ENCODE measurements around the gene FAM221A. TPM values are rescaled to one million over a fixed set of nuclear protein-coding genes. Genes with fewer than 3 reads are reported as not detected.

FAM221A gene
- total and polyA plus RNA-seq, 9 of the 15 experiments (the other 6 are each of a cell fraction or from before 2014, with no cell fraction given), result not detected

DNA sequence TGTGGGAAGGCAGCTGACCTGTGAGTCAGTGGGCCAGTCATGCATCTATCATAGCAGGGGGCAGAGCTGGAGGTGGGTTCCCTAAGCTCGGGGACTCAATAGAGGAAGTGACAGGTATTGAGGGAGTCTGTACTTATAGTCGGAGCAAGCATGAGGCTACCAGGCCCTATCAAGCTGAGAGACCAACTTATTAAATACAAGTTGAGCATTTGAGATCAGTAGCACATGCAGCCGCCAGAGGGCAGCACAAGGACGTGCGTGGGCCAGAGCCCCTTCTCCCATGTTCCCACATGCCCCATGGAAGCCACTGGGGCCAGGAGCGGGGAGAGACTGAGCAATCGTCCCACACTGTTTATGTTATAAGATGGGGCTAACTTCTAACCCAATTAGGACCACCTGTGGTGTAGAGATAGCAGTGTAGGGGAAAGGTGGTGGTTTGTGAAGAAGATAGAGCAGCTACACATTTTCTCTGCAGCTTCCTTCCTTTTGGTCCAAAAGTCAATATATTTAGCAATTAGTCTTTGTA lies 17.0 kb downstream of the FAM221A start (continued):
- no peak for TF ChIP-seq HLTF (IDR thresholded peaks at IDR 0.05)
- TF ChIP-seq EHMT2 (IDR thresholded peaks at IDR 0.05), result 0 out of 2 replicates have a peak, but pooled peaks have one; percentile 62
- TF ChIP-seq EP300 (IDR thresholded peaks at IDR 0.05; ENCODE audit: low read length), result peak; percentile 17; the same call in 1 of the 2 replicates
- TF ChIP-seq, protein P1, sequence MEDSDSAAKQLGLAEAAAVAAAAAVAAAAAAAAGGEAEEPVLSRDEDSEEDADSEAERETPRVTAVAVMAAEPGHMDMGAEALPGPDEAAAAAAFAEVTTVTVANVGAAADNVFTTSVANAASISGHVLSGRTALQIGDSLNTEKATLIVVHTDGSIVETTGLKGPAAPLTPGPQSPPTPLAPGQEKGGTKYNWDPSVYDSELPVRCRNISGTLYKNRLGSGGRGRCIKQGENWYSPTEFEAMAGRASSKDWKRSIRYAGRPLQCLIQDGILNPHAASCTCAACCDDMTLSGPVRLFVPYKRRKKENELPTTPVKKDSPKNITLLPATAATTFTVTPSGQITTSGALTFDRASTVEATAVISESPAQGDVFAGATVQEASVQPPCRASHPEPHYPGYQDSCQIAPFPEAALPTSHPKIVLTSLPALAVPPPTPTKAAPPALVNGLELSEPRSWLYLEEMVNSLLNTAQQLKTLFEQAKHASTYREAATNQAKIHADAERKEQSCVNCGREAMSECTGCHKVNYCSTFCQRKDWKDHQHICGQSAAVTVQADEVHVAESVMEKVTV (CRISPR knock-in tag; IDR thresholded peaks at IDR 0.05), result peak; percentile 65
- TF ChIP-seq SMAD4 (CRISPR knock-in tag; conservative IDR thresholded peaks at IDR 0.05), result 0 out of 2 replicates have a peak, but pooled peaks have one; percentile 21
- TF ChIP-seq ZNF695 (CRISPR knock-in tag; IDR thresholded peaks at IDR 0.05), result no peak
- TF ChIP-seq ZNF444 (CRISPR knock-in tag; IDR thresholded peaks at IDR 0.05), result no peak
- no peak for TF ChIP-seq PHF21A (IDR thresholded peaks at IDR 0.05; ENCODE audit: borderline replicate concordance, low read depth)
- no peak for TF ChIP-seq SMARCB1 (IDR thresholded peaks at IDR 0.05; ENCODE audit: insufficient read length, low read depth)
- TF ChIP-seq NR1H2 (CRISPR knock-in tag; IDR thresholded peaks at IDR 0.05), result no peak
- no peak for TF ChIP-seq MCM5 (IDR thresholded peaks at IDR 0.05; ENCODE audit: low read depth)
- TF ChIP-seq JUND (IDR thresholded peaks at IDR 0.05; ENCODE audit: borderline replicate concordance, low read depth, low read length), result peak; percentile 41; the same call in 1 of the 2 replicates
- no peak; the same call in 2 of the 3 replicates for TF ChIP-seq JUND (tag; IDR thresholded peaks at IDR 0.05; ENCODE audit: borderline replicate concordance, low read depth, low read length)
- TF ChIP-seq, protein P2, sequence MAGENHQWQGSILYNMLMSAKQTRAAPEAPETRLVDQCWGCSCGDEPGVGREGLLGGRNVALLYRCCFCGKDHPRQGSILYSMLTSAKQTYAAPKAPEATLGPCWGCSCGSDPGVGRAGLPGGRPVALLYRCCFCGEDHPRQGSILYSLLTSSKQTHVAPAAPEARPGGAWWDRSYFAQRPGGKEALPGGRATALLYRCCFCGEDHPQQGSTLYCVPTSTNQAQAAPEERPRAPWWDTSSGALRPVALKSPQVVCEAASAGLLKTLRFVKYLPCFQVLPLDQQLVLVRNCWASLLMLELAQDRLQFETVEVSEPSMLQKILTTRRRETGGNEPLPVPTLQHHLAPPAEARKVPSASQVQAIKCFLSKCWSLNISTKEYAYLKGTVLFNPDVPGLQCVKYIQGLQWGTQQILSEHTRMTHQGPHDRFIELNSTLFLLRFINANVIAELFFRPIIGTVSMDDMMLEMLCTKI (IDR thresholded peaks at IDR 0.05; ENCODE audit: partially characterized antibody), result no peak
- TF ChIP-seq GABPA (tag; conservative IDR thresholded peaks at IDR 0.05; ENCODE audit: low read depth), result no peak
- TF ChIP-seq STAT5B (CRISPR knock-in tag; IDR thresholded peaks at IDR 0.05), result no peak
- TF ChIP-seq, protein P3, sequence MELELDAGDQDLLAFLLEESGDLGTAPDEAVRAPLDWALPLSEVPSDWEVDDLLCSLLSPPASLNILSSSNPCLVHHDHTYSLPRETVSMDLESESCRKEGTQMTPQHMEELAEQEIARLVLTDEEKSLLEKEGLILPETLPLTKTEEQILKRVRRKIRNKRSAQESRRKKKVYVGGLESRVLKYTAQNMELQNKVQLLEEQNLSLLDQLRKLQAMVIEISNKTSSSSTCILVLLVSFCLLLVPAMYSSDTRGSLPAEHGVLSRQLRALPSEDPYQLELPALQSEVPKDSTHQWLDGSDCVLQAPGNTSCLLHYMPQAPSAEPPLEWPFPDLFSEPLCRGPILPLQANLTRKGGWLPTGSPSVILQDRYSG (tag; conservative IDR thresholded peaks at IDR 0.05; ENCODE audit: low read depth), result no peak
- no peak for TF ChIP-seq RFX7 (CRISPR knock-in tag; IDR thresholded peaks at IDR 0.05)
- TF ChIP-seq, protein P4, sequence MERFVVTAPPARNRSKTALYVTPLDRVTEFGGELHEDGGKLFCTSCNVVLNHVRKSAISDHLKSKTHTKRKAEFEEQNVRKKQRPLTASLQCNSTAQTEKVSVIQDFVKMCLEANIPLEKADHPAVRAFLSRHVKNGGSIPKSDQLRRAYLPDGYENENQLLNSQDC (CRISPR knock-in tag; IDR thresholded peaks at IDR 0.05), result no peak
- no peak for TF ChIP-seq PHF8 (IDR thresholded peaks at IDR 0.05; ENCODE audit: borderline replicate concordance, low read length)
- no peak for TF ChIP-seq HNRNPUL1 (IDR thresholded peaks at IDR 0.05; ENCODE audit: low read length)
- TF ChIP-seq, protein P5, sequence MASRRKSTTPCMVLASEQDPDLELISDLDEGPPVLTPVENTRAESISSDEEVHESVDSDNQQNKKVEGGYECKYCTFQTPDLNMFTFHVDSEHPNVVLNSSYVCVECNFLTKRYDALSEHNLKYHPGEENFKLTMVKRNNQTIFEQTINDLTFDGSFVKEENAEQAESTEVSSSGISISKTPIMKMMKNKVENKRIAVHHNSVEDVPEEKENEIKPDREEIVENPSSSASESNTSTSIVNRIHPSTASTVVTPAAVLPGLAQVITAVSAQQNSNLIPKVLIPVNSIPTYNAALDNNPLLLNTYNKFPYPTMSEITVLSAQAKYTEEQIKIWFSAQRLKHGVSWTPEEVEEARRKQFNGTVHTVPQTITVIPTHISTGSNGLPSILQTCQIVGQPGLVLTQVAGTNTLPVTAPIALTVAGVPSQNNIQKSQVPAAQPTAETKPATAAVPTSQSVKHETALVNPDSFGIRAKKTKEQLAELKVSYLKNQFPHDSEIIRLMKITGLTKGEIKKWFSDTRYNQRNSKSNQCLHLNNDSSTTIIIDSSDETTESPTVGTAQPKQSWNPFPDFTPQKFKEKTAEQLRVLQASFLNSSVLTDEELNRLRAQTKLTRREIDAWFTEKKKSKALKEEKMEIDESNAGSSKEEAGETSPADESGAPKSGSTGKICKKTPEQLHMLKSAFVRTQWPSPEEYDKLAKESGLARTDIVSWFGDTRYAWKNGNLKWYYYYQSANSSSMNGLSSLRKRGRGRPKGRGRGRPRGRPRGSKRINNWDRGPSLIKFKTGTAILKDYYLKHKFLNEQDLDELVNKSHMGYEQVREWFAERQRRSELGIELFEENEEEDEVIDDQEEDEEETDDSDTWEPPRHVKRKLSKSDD (conservative IDR thresholded peaks at IDR 0.05; ENCODE audit: low read length), result no peak
- TF ChIP-seq SMC3 (conservative IDR thresholded peaks at IDR 0.05; ENCODE audit: insufficient read depth, low read depth, low read length), result peak; percentile 88
- TF ChIP-seq RBM25 (IDR thresholded peaks at IDR 0.05; ENCODE audit: low read depth, low read length, severe bottlenecking), result no peak

Data from K562 (cell line).